Stimulated activated CD4-positive, alpha-beta T cell treated with anti-CD3 and anti-CD28 coated beads, Interleukin-2, amount 100 ng/mL, for 24 hours (primary cell): ENCODE results near the gene MYL2.

Experiments used
- DNase-seq, 2 donors: peaks; one replicate each; pipeline ENCODE4 v3.0.0-alpha.2; 2020

Gene MYL2

GRCh38 chr12:110888256-110888991, 32.0 kb downstream of the MYL2 start:
- DNase-seq, result no peak

GRCh38 chr12:110885152-110885840, 35.1 kb downstream of the MYL2 start:
- no peak for DNase-seq

GRCh38 chr12:110883251-110883650, 37.1 kb downstream of the MYL2 start:
- no peak for DNase-seq

- DNase-seq, result no peak
Measured at GRCh38 chr12:110880651-110881050, 39.7 kb downstream of the MYL2 start.

GRCh38 chr12:110874781-110875180, 45.6 kb downstream of the MYL2 start:
- no peak for DNase-seq

GRCh38 chr12:110874351-110874750, 46.0 kb downstream of the MYL2 start:
- DNase-seq, result no peak

- no peak for DNase-seq
Measured at GRCh38 chr12:110872100-110872499, 48.3 kb downstream of the MYL2 start.

- no peak for DNase-seq
Measured at GRCh38 chr12:110869803-110870202, 50.6 kb downstream of the MYL2 start.

- no peak for DNase-seq
Measured at GRCh38 chr12:110869026-110869425, 51.4 kb downstream of the MYL2 start.

- no peak for DNase-seq
Measured at GRCh38 chr12:110865521-110865920, 54.9 kb downstream of the MYL2 start.

GRCh38 chr12:110863161-110863560, 57.2 kb downstream of the MYL2 start:
- no peak for DNase-seq

GRCh38 chr12:110862329-110862728, 58.0 kb downstream of the MYL2 start:
- no peak for DNase-seq

GRCh38 chr12:110861729-110862128, 58.6 kb downstream of the MYL2 start:
- no peak for DNase-seq
